T-helper 1 cell (primary cell): ENCODE data around the gene UNC79.

Experiments
- DNase-seq, 5 donors: peaks; one replicate each; pipeline ENCODE4 v3.0.0-alpha.2; 2012 to 2020

Gene UNC79

GRCh38 chr14:93712079-93712837, 281.5 kb downstream of the UNC79 start:
- no peak for DNase-seq

GRCh38 chr14:93712838-93713724, 282.3 kb downstream of the UNC79 start:
- no peak for DNase-seq

GRCh38 chr14:93713726-93714405, 283.1 kb downstream of the UNC79 start:
- no peak for DNase-seq

GRCh38 chr14:93714605-93715004, 283.9 kb downstream of the UNC79 start:
- no peak for DNase-seq

GRCh38 chr14:93715279-93715927, 284.7 kb downstream of the UNC79 start:
- DNase-seq = no peak

- no peak for DNase-seq
These were observed 285.4 kb downstream of the UNC79 start for GRCh38 chr14:93716002-93716745.

DNA sequence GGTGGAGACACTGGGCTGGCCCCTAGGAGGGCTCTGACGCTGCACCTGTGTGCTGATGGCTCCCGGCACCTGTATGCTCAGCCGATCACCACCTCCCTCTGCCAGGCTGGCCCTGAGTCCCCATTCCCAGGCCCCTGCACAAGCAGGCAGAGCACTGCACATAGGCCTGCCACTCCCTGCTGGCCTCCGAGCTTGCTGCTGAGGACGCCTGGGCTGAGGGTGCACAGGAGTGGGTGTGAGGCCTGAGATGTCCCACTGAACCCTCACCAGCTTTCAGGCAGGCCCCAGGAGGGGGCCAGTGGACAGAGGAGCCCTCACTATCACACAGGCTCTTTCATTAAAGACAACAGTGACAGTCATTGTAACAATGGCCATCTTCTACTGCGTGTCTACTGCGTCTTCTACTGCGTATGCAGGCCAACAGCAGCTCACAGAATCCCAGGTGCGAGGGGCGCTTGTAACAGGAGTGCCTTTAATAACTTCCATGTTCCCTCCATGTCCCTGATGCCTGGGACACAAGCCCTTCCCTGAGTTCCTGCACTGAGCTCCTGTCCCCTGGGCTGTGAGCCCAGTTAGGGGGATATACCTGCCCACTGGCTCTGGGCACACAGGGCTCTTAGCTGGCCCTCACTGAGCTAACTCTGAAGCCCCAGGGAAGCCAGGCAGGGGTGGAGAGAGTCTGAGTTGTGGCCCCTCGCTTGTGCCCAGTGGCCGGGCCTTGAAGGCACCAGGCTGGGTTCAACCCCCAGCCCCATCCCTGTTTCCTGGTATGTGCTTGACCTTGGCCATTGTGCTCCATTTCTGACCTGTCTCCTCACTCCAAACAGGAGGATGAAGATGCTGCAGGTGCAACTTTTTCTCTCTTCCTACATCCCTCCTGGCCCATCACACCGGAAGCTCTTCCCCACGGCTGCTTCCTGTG, 286.3 kb downstream of the UNC79 start:
- DNase-seq = no peak

DNA sequence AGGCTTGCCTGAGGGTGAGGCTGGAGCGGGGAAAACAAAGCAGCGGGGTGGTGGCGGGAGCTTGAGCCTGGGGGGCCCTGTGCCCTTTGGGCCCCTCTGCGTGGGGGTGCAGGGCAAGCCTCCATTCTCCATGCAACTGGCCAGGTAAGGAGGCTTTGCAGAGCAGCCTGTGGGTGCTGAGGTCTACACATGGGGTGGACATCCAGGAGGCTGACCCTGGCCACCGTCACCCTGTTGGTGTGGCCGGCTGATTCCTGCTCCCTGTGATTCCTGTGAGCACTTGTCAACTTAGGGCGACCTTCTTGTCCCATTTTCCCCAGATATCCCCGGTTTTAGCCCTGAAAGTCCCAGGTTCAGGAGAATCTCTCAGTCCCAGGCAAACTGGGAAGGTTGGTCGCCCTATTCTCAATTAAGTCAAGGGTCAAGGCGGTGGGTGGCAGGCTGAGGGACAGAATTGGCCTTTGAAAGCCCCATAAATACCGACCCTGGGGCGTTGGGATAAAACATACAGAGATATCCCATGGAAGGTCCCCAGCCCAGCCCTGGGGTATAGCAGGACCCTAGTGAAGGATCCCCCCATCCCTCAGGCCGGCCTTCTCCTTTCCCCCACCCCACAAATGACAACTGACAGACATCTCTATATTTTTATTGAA, 287.1 kb downstream of the UNC79 start:
- DNase-seq = no peak

- no peak for DNase-seq
These were observed 288.5 kb downstream of the UNC79 start for GRCh38 chr14:93719256-93719655.

GRCh38 chr14:93720076-93720815, 289.5 kb downstream of the UNC79 start:
- DNase-seq = no peak

DNA sequence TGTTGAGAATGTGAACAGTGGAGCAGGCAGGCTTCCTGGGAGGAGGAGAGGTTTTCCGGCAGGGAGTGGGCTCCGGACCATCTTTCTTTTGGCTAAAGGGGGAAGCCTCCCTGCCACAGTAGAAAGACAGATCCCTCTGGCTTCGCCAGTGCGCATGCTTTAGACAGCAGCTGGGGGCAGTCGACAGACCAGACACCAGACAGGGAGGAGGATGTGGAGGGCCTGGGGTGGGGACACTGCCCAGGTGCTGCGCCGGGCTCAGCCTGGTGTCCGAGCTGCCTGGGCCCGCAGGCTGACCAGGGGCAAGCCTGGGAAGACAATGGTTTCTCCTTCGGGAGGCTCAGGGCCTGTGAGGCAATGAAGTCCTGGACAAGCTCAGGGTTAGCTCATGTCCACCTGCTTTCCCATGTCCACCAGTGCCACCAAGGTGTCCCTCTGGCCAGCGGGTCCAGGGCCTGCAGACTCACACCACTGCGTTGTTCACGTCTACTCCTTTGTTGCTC, 290.3 kb downstream of the UNC79 start:
- DNase-seq = no peak

DNA sequence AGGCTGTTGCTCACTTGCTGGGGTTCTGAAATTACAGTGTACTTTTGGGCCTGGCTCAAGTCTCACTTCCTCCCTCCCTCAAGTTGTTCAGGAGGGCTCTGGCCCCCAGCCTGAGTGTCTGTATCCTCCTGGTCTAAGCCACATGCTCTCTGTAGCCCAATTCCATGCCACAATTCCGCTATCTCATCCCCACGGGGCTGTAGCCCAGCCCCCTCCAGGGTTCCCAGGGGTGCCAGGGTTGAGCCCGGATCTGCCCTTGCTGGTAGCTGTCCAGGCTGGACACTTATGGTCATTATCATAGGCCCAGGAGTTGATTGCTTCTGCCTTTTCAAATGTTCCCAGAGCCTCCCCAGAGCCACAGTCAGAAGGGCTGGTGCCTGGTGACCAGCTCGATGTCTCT, 292.3 kb downstream of the UNC79 start:
- no peak for DNase-seq

GRCh38 chr14:93725002-93725582, 294.4 kb downstream of the UNC79 start:
- DNase-seq = no peak

DNA sequence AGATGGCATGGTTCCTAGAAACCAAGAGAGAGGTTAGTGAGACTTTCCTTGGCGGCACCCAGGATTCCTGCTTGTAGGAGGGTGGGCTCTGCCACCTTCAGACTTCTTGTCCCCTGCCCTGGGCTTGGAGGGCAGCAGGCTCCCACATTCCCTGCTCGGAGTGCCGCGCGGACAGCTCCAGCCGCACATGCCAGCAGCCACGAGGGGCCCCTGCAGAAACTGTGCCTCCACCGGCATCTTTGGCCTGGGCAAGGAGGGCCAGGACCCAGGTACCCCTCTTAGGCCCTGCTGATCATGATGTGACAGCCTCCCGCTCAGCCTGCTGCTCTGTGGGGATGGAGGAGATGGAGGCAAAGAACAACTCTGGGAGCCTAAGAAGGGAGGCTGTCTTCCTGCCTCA, 295.3 kb downstream of the UNC79 start:
- DNase-seq = no peak

GRCh38 chr14:93727039-93727740, 296.5 kb downstream of the UNC79 start:
- no peak for DNase-seq

GRCh38 chr14:93727917-93728650, 297.3 kb downstream of the UNC79 start:
- DNase-seq = no peak

DNA sequence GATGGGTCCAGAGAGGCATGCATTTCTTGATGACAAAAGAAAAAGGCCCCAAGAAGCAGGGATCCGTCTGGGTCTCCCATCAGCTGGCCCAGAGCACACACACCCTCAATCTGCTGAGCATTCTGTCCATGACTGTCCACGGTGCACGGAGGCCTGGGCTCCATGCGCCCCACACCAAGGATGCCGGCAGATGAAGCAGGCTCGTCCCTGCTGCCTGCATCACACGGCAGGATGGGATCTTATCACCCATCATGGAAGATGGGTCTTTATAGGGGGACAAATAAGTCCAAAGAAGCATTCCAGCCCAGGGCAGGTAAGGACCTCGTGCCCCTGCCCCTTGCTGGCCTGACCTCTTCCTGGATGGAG, 297.9 kb downstream of the UNC79 start:
- DNase-seq = no peak

- no peak for DNase-seq
These were observed 299.3 kb downstream of the UNC79 start for GRCh38 chr14:93729993-93730392.
